HepG2 (cell line): Measurements from ENCODE around the gene CCDC38. TPM values are rescaled to one million over a fixed set of nuclear protein-coding genes. Genes with fewer than 3 reads are reported as not detected.

Experiments used
- ARNT2 ChIP-seq: sonication (generic); formaldehyde crosslinking; IDR thresholded peaks from 2 replicates; pipeline ENCODE4 v1.8.0; 2022; ENCODE audit warnings: mild to moderate bottlenecking, low read depth, missing genetic modification reagents, moderate library complexity
- ASH2L ChIP-seq: fragments of 300-600, 200-600 bp; sonication (generic); IDR thresholded peaks from 2 replicates; pipeline ENCODE4 v1.7.0; 2017; ENCODE audit warnings: low read depth, mild to moderate bottlenecking, moderate library complexity, mixed read lengths, low read length; ENCODE audit not compliant: insufficient read length
- CBX1 ChIP-seq: IDR thresholded peaks from one replicate; pipeline ENCODE4 v1.6.1; 2016; ENCODE audit warnings: antibody characterized with exemption, low read depth
- CEBPB ChIP-seq: IDR thresholded peaks from 2 replicates; pipeline ENCODE4 v1.6.1; 2011; ENCODE audit warnings: low read depth, low read length, improper control_type of control experiment, borderline replicate concordance
- FOXA1 ChIP-seq, 2 experiments: fragments of 450-650 bp in 1 of 2; sonication (generic) in 1 of 2; formaldehyde crosslinking in 1 of 2; IDR thresholded peaks; 2 replicates each; pipeline versions ENCODE4 v1.4.0 to v1.6.1; 2016 to 2020; ENCODE audit warnings: missing genetic modification reagents in 1 of 2
- MIER3 ChIP-seq: IDR thresholded peaks from 2 replicates; pipeline ENCODE4 v1.6.1; 2016; ENCODE audit warnings: missing compliant biosample characterization, borderline replicate concordance
- NONO ChIP-seq, 2 experiments: fragments of 450-650 bp in 1 of 2; sonication (generic) in 1 of 2; formaldehyde crosslinking in 1 of 2; IDR thresholded peaks in 1 of 2; conservative IDR thresholded peaks in 1 of 2; 2 replicates each; pipeline versions ENCODE4 v1.6.1 to v1.8.0; 2017 to 2022; ENCODE audit warnings: mild to moderate bottlenecking in 1 of 2, missing genetic modification reagents in 1 of 2, moderate library complexity in 1 of 2
- PBX2 ChIP-seq: IDR thresholded peaks from 2 replicates; pipeline ENCODE4 v1.6.1; 2016; ENCODE audit warnings: control low read depth
- POLR2AphosphoS5 ChIP-seq: IDR thresholded peaks from 2 replicates; pipeline ENCODE4 v1.6.1; 2012; ENCODE audit warnings: low read depth, low read length
- RNF219 ChIP-seq: sonication (generic); formaldehyde crosslinking; IDR thresholded peaks from 2 replicates; pipeline ENCODE4 v1.5.0; 2020; ENCODE audit warnings: mild to moderate bottlenecking, missing genetic modification reagents
- SOX5 ChIP-seq: IDR thresholded peaks from 2 replicates; pipeline ENCODE4 v1.6.1; 2016; ENCODE audit warnings: borderline replicate concordance
- SP5 ChIP-seq: IDR thresholded peaks from 2 replicates; pipeline ENCODE4 v1.6.1; 2016; ENCODE audit warnings: low read depth, borderline replicate concordance
- WIZ ChIP-seq: sonication (generic); formaldehyde crosslinking; IDR thresholded peaks from 2 replicates; pipeline ENCODE4 v1.5.1; 2020; ENCODE audit warnings: mild to moderate bottlenecking, missing genetic modification reagents
- XRCC5 ChIP-seq: fragments of 200-400 bp; formaldehyde crosslinking; optimal IDR thresholded peaks from 2 replicates; pipeline ENCODE3; 2017; ENCODE audit warnings: mild to moderate bottlenecking, low read length
- ZBTB20 ChIP-seq: sonication (generic); formaldehyde crosslinking; IDR thresholded peaks from 2 replicates; pipeline ENCODE4 v1.8.1; 2023; ENCODE audit warnings: missing genetic modification reagents, low read depth, mild to moderate bottlenecking, borderline replicate concordance
- ZNF431 ChIP-seq: sonication (generic); formaldehyde crosslinking; IDR thresholded peaks from 2 replicates; pipeline ENCODE4 v1.9.0; 2022; ENCODE audit warnings: missing genetic modification reagents, low read depth, mild to moderate bottlenecking, borderline replicate concordance
- ZNF501 ChIP-seq: sonication (generic); formaldehyde crosslinking; IDR thresholded peaks from 2 replicates; pipeline ENCODE4 v1.5.1; 2020; ENCODE audit warnings: mild to moderate bottlenecking, moderate library complexity, missing genetic modification reagents
- ZNF737 ChIP-seq: sonication (generic); formaldehyde crosslinking; IDR thresholded peaks from 2 replicates; pipeline ENCODE4 v1.5.0; 2020; ENCODE audit warnings: missing genetic modification reagents, mild to moderate bottlenecking, borderline replicate concordance
- ZNF772 ChIP-seq: sonication (generic); formaldehyde crosslinking; IDR thresholded peaks from 2 replicates; pipeline ENCODE4 v1.5.0; 2020; ENCODE audit warnings: mild to moderate bottlenecking, missing genetic modification reagents
- ZNF792 ChIP-seq: IDR thresholded peaks from 2 replicates; pipeline ENCODE4 v1.6.1; 2016
- ZSCAN25 ChIP-seq: sonication (generic); formaldehyde crosslinking; IDR thresholded peaks from 2 replicates; pipeline ENCODE4 v1.8.0; 2022; ENCODE audit warnings: mild to moderate bottlenecking, missing genetic modification reagents
- polyA plus RNA-seq, 8 experiments: library from polyadenylated mRNA; depleted of rRNA in 3 of 8; stranded (reverse) in 7 of 8; unstranded in 1 of 8; fragments of >200 nt; fragmentation: Illumina TruSeq in 4 of 8; extraction: Trizol in 4 of 8; gene quantifications; 2 replicates each; pipeline versions ENCODE4 v1.2.1 to v1.2.3, GENCODE V29; 2011 to 2016; ENCODE audit warnings: low read depth in 4 of 8, missing spikeins in 1 of 8, mixed read lengths in 1 of 8; ENCODE audit not compliant: insufficient read depth in 1 of 8
- total RNA-seq, 5 experiments: library from RNA; depleted of rRNA; stranded (reverse); fragments of >200 nt; fragmentation: Illumina TruSeq; extraction: Trizol; gene quantifications; 2 replicates each; pipeline ENCODE4 v1.2.3, GENCODE V29; 2016; ENCODE audit warnings: low read depth in 1 of 5
- TF ChIP-seq, protein P1 (sequence below): sonication (generic); formaldehyde crosslinking; IDR thresholded peaks from 2 replicates; pipeline ENCODE4 v1.8.1; 2023; ENCODE audit warnings: missing genetic modification reagents, mild to moderate bottlenecking, borderline replicate concordance
- TF ChIP-seq, protein P2 (sequence below), 2 experiments: sonication (generic) in 1 of 2; formaldehyde crosslinking in 1 of 2; IDR thresholded peaks; 2 replicates each; pipeline versions ENCODE4 v1.4.0 to v1.6.1; 2018 to 2020; ENCODE audit warnings: missing genetic modification reagents in 2 of 2, borderline replicate concordance in 1 of 2, low read depth in 1 of 2, mild to moderate bottlenecking in 1 of 2, missing biosample characterization in 1 of 2

The CCDC38 gene
- total and polyA plus RNA-seq, 2 of the 13 experiments (the other 11 are each of a cell fraction or from before 2014, with no cell fraction given), result 0.24 to 0.32 TPM

DNA sequence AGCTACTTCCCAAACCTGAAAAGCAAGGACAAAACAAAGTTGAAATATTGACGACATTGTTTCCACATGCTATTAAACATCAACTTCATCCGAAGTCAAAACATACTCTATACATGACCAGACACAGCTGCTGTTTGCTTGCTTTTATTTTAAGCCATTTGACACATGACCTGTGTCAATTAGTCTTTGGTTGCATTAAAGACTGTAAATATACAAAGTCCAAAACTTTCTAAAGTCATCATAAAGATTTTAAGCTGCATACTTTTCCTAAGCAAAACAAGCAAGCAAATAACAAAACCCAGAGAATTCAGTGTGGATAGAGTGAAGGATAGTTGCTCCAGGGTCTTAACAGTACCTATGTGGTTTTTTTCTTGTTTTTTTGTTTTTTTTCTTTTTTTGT lies 31.9 kb upstream of the CCDC38 start (continued):
- TF ChIP-seq NONO (IDR thresholded peaks at IDR 0.05) (no peak), NONO (CRISPR knock-in tag; conservative IDR thresholded peaks at IDR 0.05) (no peak; the same call in 1 of the 2 replicates), ARNT2 (CRISPR knock-in tag) (no peak), ZNF792 (CRISPR knock-in tag) (peak; percentile 63; the same call in 1 of the 2 replicates), SP5 (peak; percentile 44; the same call in 1 of the 2 replicates), PBX2 (peak; percentile 44; the same call in 1 of the 2 replicates), POLR2AphosphoS5 (no peak), CBX1 (no peak), FOXA1 (IDR thresholded peaks at IDR 0.05) (peak; percentile 88), FOXA1 (CRISPR knock-in tag; IDR thresholded peaks at IDR 0.05) (peak; percentile 77), WIZ (CRISPR knock-in tag) (no peak), RNF219 (CRISPR knock-in tag) (no peak), ZNF737 (no peak), ZSCAN25 (no peak), SOX5 (peak; percentile 97), ZNF501 (CRISPR knock-in tag) (no peak), ZNF431 (CRISPR knock-in tag) (no peak; the same call in 1 of the 2 replicates), ZBTB20 (CRISPR knock-in tag) (peak; percentile 97; the same call in 1 of the 2 replicates), ZNF772 (CRISPR knock-in tag) (0 out of 2 replicates have a peak, but pooled peaks have one; percentile 26), MIER3 (CRISPR knock-in tag) (peak; percentile 77; the same call in 1 of the 2 replicates), XRCC5 (no peak), CEBPB (peak; percentile 24; the same call in 1 of the 2 replicates), ASH2L (peak; percentile 52)
- TF ChIP-seq, protein P1, sequence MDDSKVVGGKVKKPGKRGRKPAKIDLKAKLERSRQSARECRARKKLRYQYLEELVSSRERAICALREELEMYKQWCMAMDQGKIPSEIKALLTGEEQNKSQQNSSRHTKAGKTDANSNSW (CRISPR knock-in tag), result no peak
- TF ChIP-seq, protein P2, sequence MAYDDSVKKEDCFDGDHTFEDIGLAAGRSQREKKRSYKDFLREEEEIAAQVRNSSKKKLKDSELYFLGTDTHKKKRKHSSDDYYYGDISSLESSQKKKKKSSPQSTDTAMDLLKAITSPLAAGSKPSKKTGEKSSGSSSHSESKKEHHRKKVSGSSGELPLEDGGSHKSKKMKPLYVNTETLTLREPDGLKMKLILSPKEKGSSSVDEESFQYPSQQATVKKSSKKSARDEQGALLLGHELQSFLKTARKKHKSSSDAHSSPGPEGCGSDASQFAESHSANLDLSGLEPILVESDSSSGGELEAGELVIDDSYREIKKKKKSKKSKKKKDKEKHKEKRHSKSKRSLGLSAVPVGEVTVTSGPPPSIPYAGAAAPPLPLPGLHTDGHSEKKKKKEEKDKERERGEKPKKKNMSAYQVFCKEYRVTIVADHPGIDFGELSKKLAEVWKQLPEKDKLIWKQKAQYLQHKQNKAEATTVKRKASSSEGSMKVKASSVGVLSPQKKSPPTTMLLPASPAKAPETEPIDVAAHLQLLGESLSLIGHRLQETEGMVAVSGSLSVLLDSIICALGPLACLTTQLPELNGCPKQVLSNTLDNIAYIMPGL (CRISPR knock-in tag; IDR thresholded peaks at IDR 0.05; ENCODE audit: borderline replicate concordance in 1 of 2, low read depth in 1 of 2), result peak in 1 of 2 experiments; percentile 41; a peak in 1 of 4 replicates
